Suppressor macrophage treated with lipopolysaccharide for 1 hour (primary cell): Measurements from ENCODE around the gene BBX.

Source experiments
- DNase-seq, 3 donors: peaks; one replicate each; pipeline ENCODE4 v3.0.0-alpha.2; 2020 to 2022

Gene BBX

GRCh38 chr3:107756649-107757048, 233.9 kb downstream of the BBX start:
- no peak for DNase-seq

- no peak for DNase-seq
These were observed 234.4 kb downstream of the BBX start for GRCh38 chr3:107757140-107757539.

- DNase-seq, result no peak
These were observed 237.4 kb downstream of the BBX start for GRCh38 chr3:107760144-107760543.

GRCh38 chr3:107761391-107761790, 238.6 kb downstream of the BBX start:
- no peak for DNase-seq

- DNase-seq, result no peak
These were observed 242.8 kb downstream of the BBX start for GRCh38 chr3:107765524-107765923.

GRCh38 chr3:107767897-107768605, 245.3 kb downstream of the BBX start:
- DNase-seq, result no peak

GRCh38 chr3:107769882-107770281, 247.1 kb downstream of the BBX start:
- peak in 1 of 3 donors; percentile 2 for DNase-seq

- DNase-seq, result no peak
These were observed 249.3 kb downstream of the BBX start for GRCh38 chr3:107772016-107772415.

GRCh38 chr3:107775974-107776373, 253.2 kb downstream of the BBX start:
- no peak for DNase-seq

GRCh38 chr3:107781253-107781652, 258.5 kb downstream of the BBX start:
- DNase-seq, result peak in 1 of 3 donors; percentile 3

GRCh38 chr3:107782054-107782453, 259.3 kb downstream of the BBX start:
- DNase-seq, result no peak

- DNase-seq, result no peak
These were observed 267.9 kb downstream of the BBX start for GRCh38 chr3:107790612-107791011.

GRCh38 chr3:107791027-107791426, 268.3 kb downstream of the BBX start:
- no peak for DNase-seq

- DNase-seq, result no peak
These were observed 268.7 kb downstream of the BBX start for GRCh38 chr3:107791450-107791849.

- DNase-seq, result no peak
These were observed 272.1 kb downstream of the BBX start for GRCh38 chr3:107794664-107795443.

GRCh38 chr3:107795514-107796094, 272.8 kb downstream of the BBX start:
- no peak for DNase-seq

- DNase-seq, result no peak
These were observed 274.0 kb downstream of the BBX start for GRCh38 chr3:107796791-107797190.

GRCh38 chr3:107797586-107797985, 274.8 kb downstream of the BBX start:
- no peak for DNase-seq

GRCh38 chr3:107798381-107798780, 275.6 kb downstream of the BBX start:
- no peak for DNase-seq

- DNase-seq, result no peak
These were observed 277.9 kb downstream of the BBX start for GRCh38 chr3:107800710-107801109.

GRCh38 chr3:107803170-107803569, 280.4 kb downstream of the BBX start:
- no peak for DNase-seq

GRCh38 chr3:107806021-107806420, 283.3 kb downstream of the BBX start:
- DNase-seq, result no peak

- DNase-seq, result no peak
These were observed 283.8 kb downstream of the BBX start for GRCh38 chr3:107806536-107806935.
